ENCODE results near the gene ZNF81. TPM values are rescaled to one million over a fixed set of nuclear protein-coding genes. Genes with fewer than 3 reads are reported as not detected.
"Not testable (repeated sequence)": the region's sequence is repeated elsewhere in the genome, so short reads cannot be mapped to it uniquely, and the experiment has no call there.

Gene ZNF81
- total RNA-seq, 1 donor from 2014 or later = 10.0 TPM

DNA sequence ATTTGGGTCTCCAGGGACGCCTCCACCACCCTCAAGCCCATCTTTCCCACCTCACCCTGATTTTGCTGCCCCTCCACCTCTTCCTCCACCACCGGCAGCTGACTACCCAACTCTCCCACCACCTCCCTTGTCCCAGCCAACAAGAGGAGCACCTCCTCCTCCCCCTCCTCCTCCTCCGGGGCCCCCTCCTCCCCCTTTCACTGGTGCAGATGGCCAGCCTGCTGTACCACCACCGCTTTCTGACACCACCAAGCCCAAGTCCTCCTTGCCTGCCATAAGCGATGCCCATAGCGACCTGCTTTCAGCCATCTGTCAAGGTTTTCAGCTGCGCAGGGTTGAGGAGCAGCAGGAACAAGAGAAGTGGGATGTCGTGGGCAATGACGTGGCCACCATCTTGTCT lies 32.4 kb upstream of the ZNF81 start:
- intact Hi-C loops (cut with DNase I) = no loop called here
- Histone ChIP-seq H3K4me1 (no peaks in the 10 kb centered on the region), H3K36me3 (no peaks in the 10 kb centered on the region), H3K4me3 (no peak overlapping the region), H3K27ac (no peak overlapping the region), H3K27me3 (no peaks in the 10 kb centered on the region), H3K9me3 (no peaks in the 10 kb centered on the region)
- TF ChIP-seq, protein P1, sequence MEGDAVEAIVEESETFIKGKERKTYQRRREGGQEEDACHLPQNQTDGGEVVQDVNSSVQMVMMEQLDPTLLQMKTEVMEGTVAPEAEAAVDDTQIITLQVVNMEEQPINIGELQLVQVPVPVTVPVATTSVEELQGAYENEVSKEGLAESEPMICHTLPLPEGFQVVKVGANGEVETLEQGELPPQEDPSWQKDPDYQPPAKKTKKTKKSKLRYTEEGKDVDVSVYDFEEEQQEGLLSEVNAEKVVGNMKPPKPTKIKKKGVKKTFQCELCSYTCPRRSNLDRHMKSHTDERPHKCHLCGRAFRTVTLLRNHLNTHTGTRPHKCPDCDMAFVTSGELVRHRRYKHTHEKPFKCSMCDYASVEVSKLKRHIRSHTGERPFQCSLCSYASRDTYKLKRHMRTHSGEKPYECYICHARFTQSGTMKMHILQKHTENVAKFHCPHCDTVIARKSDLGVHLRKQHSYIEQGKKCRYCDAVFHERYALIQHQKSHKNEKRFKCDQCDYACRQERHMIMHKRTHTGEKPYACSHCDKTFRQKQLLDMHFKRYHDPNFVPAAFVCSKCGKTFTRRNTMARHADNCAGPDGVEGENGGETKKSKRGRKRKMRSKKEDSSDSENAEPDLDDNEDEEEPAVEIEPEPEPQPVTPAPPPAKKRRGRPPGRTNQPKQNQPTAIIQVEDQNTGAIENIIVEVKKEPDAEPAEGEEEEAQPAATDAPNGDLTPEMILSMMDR (IDR thresholded peaks at IDR 0.05) = no peak
- ATAC-seq (no peak), DNase-seq (no peak)

DNA sequence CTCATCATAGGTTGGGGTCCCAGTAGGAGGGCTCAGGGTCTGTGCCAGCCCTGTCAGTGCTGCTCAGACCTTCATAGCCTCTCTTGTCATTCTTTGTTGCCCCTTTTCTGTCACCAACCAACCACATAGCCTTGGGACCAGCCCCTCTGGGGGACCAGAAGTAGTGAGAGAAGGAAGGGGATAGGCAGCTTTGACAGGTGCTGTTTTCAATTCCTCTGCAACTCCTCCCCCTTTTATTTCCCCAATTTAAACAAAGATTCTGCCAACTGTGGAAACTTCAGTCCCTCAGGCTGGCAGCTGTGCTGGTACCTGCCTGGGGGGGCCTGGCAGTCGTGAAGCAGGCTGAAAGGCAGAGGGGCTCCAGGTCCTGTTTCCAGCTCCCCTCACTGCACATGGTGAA lies 30.9 kb upstream of the ZNF81 start:
- H3K4me1 ChIP-seq; H3K36me3 ChIP-seq; H3K27me3 ChIP-seq; H3K4me3 ChIP-seq; H3K9me3 ChIP-seq; ATAC-seq; intact Hi-C loops (cut with DNase I); H3K27ac ChIP-seq; DNase-seq: not testable (repeated sequence)

DNA sequence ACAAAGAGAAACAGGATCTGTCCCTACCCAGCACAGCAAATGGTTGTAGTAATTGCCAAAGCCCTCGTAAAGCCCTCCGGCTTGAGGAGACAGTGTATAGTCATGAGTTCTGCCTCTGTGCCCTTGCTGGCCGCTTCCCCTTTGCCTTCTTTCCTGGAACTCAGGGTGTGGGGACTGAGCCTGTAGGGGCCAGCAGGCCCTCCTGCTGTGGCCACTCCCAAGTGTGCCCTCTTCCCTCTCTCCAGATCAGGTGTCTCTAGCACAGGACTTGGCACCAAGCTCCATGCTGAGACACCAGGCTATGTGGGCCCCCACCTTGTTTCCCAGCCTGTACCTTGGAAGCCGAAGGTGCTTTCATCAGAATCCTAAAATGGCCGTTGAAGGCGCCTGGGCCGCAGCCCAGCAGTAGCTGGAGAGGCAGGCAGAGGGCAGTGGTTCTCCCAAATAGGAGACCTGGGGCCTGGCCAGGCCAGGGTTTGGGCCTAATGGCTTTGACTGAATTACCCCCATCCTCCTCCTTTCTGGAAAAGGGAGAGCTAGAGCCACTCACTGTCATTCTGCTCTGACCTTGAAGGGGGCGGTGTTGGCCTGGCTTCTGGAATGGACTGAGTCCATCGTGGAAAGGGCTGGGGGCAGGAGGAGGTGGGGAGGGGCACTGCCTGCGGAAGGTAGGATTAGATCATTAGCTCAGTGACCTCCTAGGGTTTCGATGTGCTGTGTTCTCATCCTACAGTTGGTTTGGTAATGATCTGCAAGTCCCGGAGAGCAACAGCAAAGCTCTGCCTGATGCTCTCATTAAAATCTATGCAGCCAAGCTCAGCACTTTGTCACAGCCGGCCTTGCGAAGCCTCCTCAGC lies 30.1 kb upstream of the ZNF81 start:
- ATAC-seq = peak; percentile 36
- DNase-seq = not testable (repeated sequence)

DNA sequence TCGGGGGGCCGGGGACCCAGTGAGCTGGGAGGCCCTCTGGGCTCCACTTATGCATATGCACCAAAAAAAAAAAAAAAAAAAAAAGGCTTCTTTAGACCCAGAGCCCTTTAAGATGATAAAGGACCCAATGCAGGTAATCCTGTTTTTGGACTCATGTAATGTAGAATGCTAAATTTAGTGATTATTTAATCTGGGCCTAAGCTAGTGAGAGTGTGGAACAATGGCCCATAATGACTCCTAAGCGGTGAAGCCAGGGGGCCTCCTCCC lies 29.5 kb upstream of the ZNF81 start:
- DNase-seq; intact Hi-C loops (cut with DNase I); H3K4me3 ChIP-seq; H3K27me3 ChIP-seq; ATAC-seq; H3K27ac ChIP-seq; H3K4me1 ChIP-seq; H3K9me3 ChIP-seq; H3K36me3 ChIP-seq: not testable (repeated sequence)

More for the DNA sequence above, 30.1 kb upstream of the ZNF81 start:
- H3K4me1 ChIP-seq; H3K9me3 ChIP-seq; intact Hi-C loops (cut with DNase I); H3K4me3 ChIP-seq; H3K27me3 ChIP-seq; H3K27ac ChIP-seq; H3K36me3 ChIP-seq: not testable (repeated sequence)

DNA sequence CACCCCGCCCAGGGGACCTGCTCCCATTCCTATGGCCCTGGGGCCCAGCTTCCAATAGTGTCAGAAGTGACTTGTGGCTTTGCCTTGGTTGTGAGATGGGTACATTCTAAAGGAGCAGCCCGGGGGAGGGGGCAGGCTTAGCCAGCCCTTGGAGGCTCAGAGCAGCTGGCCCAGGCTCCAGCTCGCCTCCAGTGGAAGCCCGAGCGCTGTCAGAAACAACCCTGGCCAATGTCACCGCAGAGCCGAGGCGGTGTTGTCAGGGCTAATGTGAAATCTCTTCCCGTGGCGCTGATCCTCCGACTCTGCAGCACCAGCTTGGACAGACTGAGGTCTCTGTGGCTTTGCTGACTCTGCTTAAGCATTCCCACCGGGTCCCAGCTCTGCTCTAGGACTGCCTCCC lies 29.2 kb upstream of the ZNF81 start:
- Histone ChIP-seq H3K9me3 (no peaks in the 10 kb centered on the region), H3K27ac (no peak overlapping the region), H3K27me3 (no peaks in the 10 kb centered on the region), H3K4me1 (no peaks in the 10 kb centered on the region), H3K4me3 (no peak overlapping the region), H3K36me3 (no peaks in the 10 kb centered on the region)
- intact Hi-C loops (cut with DNase I) = no loop called here
- ATAC-seq (no peak), DNase-seq (no peak)
- TF ChIP-seq, protein P1 (IDR thresholded peaks at IDR 0.05) = no peak

DNA sequence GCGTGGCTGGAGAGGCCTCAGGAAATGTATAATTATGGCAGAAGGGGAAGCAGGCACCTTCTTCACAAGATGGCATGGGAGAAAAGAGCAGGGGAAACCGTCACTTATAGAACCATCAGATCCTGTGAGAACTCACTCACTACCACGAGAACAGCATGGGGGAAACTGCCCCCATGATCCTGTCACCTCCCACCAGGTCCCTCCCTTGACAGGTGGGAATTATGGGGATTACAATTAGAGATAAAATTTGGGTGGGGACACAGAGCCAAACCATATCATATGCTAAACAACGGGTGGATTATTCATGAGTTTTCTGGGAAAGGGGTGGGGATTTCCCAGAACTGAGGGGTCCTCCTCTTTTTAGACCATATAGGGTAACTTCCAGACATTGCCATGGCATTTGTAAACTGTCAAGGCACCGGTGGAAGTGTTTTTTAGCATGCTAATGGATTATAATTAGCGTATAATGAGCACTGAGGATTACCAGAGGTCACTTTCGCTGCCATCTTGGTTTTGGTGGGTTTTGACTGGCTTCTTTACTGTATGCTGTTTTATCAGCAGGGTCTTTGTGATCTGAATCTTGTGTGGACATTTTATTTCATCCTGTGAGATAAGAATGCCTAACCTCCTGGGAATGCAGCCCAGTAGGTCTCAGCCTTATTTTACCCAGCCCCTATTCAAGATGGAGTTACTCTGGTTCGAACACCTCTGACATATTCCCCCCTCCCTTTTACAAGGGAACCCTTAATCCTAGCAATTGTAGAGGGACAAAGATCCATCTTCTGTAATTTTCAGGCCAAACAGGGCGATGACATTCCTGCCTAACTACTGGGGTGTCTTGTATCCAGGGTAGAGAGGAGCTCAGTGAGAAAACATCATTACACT lies 27.6 kb upstream of the ZNF81 start:
- Histone ChIP-seq H3K4me3 (no peak overlapping the region), H3K27me3 (no peaks in the 10 kb centered on the region), H3K36me3 (no peaks in the 10 kb centered on the region), H3K27ac (no peak overlapping the region), H3K9me3 (no peaks in the 10 kb centered on the region), H3K4me1 (no peaks in the 10 kb centered on the region)
- TF ChIP-seq, protein P1 (IDR thresholded peaks at IDR 0.05) = no peak
- intact Hi-C loops (cut with DNase I) = no loop called here
- no peak for ATAC-seq
- no peak for DNase-seq

DNA sequence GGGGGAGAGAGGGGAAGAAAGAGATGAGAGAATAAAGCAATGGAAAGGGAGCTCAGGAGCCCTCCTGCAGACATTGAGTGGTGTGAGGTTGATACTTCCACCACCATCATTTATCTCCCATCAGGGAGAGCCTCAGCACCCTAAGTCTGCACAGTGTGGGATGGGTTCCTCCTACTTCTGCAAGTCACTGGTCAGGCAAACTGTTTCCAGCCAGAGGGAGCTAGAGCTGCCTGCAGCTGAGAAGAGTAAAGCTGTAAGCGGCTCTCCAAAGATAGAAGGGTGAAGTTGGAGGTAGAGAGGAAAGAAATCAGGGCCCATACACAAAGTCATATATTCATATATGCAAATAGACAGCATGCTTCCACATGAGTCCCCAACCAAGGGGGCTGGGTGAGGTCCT lies 21.9 kb upstream of the ZNF81 start:
- TF ChIP-seq, protein P1 (IDR thresholded peaks at IDR 0.05) = no peak
- no peaks in the 10 kb centered on the region for H3K36me3 ChIP-seq
- DNase-seq (no peak), ATAC-seq (no peak)
- intact Hi-C loops (cut with DNase I) = no loop called here
- H3K4me1 ChIP-seq = no peaks in the 10 kb centered on the region
- no peaks in the 10 kb centered on the region for H3K9me3 ChIP-seq
- no peaks in the 10 kb centered on the region for H3K27me3 ChIP-seq
- no peak overlapping the region for H3K4me3 ChIP-seq
- no peak overlapping the region for H3K27ac ChIP-seq
